HepG2 (cell line): Measurements from ENCODE around the gene TAF6L. TPM values are rescaled to one million over a fixed set of nuclear protein-coding genes. Genes with fewer than 3 reads are reported as not detected.

Experiments used
- FOXP1 ChIP-seq, 2 experiments: fragments of 450-650 bp in 1 of 2; IDR thresholded peaks; 2 replicates each; pipeline ENCODE4 v1.6.1; 2017 to 2018; ENCODE audit warnings: antibody characterized with exemption in 1 of 2
- KMT2B ChIP-seq: IDR thresholded peaks from 2 replicates; pipeline ENCODE4 v1.6.1; 2016; ENCODE audit warnings: missing genetic modification reagents, missing compliant biosample characterization
- MEF2D ChIP-seq: sonication (generic); formaldehyde crosslinking; IDR thresholded peaks from 2 replicates; pipeline ENCODE4 v1.5.1; 2020; ENCODE audit warnings: mild to moderate bottlenecking, missing genetic modification reagents
- RAD21 ChIP-seq: fragments of 450-650 bp; formaldehyde crosslinking; IDR thresholded peaks from 2 replicates; pipeline ENCODE4 v1.5.0; 2020; ENCODE audit warnings: mild to moderate bottlenecking
- RBM22 ChIP-seq: fragments of 200-400 bp; formaldehyde crosslinking; optimal IDR thresholded peaks from 2 replicates; pipeline ENCODE3; 2017; ENCODE audit warnings: mild to moderate bottlenecking, low read length, moderate library complexity
- RFX1 ChIP-seq: fragments of 450-650 bp; IDR thresholded peaks from 2 replicates; pipeline ENCODE4 v1.6.1; 2017
- SP1 ChIP-seq, 2 experiments: fragments of 450-650 bp in 1 of 2; sonication (generic) in 1 of 2; formaldehyde crosslinking in 1 of 2; IDR thresholded peaks; 2 replicates each; pipeline versions ENCODE4 v1.4.0 to v1.6.1; 2016 to 2020; ENCODE audit warnings: missing genetic modification reagents in 1 of 2
- THYN1 ChIP-seq: sonication (generic); formaldehyde crosslinking; IDR thresholded peaks from 2 replicates; pipeline ENCODE4 v1.8.1; 2023; ENCODE audit warnings: low read depth, mild to moderate bottlenecking, moderate library complexity, missing genetic modification reagents, borderline replicate concordance
- ZNF136 ChIP-seq: sonication (generic); formaldehyde crosslinking; IDR thresholded peaks from 2 replicates; pipeline ENCODE4 v1.8.1; 2022; ENCODE audit warnings: low read depth, mild to moderate bottlenecking, moderate library complexity, missing genetic modification reagents
- ZNF235 ChIP-seq: sonication (generic); formaldehyde crosslinking; IDR thresholded peaks from 2 replicates; pipeline ENCODE4 v1.8.1; 2023; ENCODE audit warnings: mild to moderate bottlenecking, missing genetic modification reagents, borderline replicate concordance
- ZNF251 ChIP-seq: sonication (generic); formaldehyde crosslinking; IDR thresholded peaks from 2 replicates; pipeline ENCODE4 v1.9.0; 2021; ENCODE audit warnings: mild to moderate bottlenecking, missing genetic modification reagents
- ZNF607 ChIP-seq: sonication (generic); formaldehyde crosslinking; IDR thresholded peaks from 2 replicates; pipeline ENCODE4 v1.5.1; 2020; ENCODE audit warnings: missing genetic modification reagents, mild to moderate bottlenecking, borderline replicate concordance
- polyA plus RNA-seq, 8 experiments: library from polyadenylated mRNA; depleted of rRNA in 3 of 8; stranded (reverse) in 7 of 8; unstranded in 1 of 8; fragments of >200 nt; fragmentation: Illumina TruSeq in 4 of 8; extraction: Trizol in 4 of 8; gene quantifications; 2 replicates each; pipeline versions ENCODE4 v1.2.1 to v1.2.3, GENCODE V29; 2011 to 2016; ENCODE audit warnings: low read depth in 4 of 8, missing spikeins in 1 of 8, mixed read lengths in 1 of 8; ENCODE audit not compliant: insufficient read depth in 1 of 8
- total RNA-seq, 5 experiments: library from RNA; depleted of rRNA; stranded (reverse); fragments of >200 nt; fragmentation: Illumina TruSeq; extraction: Trizol; gene quantifications; 2 replicates each; pipeline ENCODE4 v1.2.3, GENCODE V29; 2016; ENCODE audit warnings: low read depth in 1 of 5
- TF ChIP-seq, protein P1 (sequence below): sonication (generic); formaldehyde crosslinking; IDR thresholded peaks from 2 replicates; pipeline ENCODE4 v1.5.1; 2020; ENCODE audit warnings: mild to moderate bottlenecking, missing genetic modification reagents, borderline replicate concordance
- TF ChIP-seq, protein P2 (sequence below): IDR thresholded peaks from 2 replicates; pipeline ENCODE4 v1.6.1; 2012; ENCODE audit warnings: inconsistent platforms
- TF ChIP-seq, protein P3 (sequence below): sonication (generic); formaldehyde crosslinking; IDR thresholded peaks from 2 replicates; pipeline ENCODE4 v1.4.0; 2020; ENCODE audit warnings: missing genetic modification reagents
- TF ChIP-seq, protein P4 (sequence below), 2 experiments: sonication (generic) in 1 of 2; formaldehyde crosslinking in 1 of 2; IDR thresholded peaks; 2 replicates each; pipeline versions ENCODE4 v1.5.1 to v1.6.1; 2011 to 2020; ENCODE audit warnings: borderline replicate concordance in 1 of 2, low read depth in 1 of 2, low read length in 1 of 2, mild to moderate bottlenecking in 1 of 2, missing genetic modification reagents in 1 of 2, moderate library complexity in 1 of 2

The TAF6L gene
- total and polyA plus RNA-seq, 2 of the 13 experiments (the other 11 are each of a cell fraction or from before 2014, with no cell fraction given), result 12.6 to 19.4 TPM

DNA sequence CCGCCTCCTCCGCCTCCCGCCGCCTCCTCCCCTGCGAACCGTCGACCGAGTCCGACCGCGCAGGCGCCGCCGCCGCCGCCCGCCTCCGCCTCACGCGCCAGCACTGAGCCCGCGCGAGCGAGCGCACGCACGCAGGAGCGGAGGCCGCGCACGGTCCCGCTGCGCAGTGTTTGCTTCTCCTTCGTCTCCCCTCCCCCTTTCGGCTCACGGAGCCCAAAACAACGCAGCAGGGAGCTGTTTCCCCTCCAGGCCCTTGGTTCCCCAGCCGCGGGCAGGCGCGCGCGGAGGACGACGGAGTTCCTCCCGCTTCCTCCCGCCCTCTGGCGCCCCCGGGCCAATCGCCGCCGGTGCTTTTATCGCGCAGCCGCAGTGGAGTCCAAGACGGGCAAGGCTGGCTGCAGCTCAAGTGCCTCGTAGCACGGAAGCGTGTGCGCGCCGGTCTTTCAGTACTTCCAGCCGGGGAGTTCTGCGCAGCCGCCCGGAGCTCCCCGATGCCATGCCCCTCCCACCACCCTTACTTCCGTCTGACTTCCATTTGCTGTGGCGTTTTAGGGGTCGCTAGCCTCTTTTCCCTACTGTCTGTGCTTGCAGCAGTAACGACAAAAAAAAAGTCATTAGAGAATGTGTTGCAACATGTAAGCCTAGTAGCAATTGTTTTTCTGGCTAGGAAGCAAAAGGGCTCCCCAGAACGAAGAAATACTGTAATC is 43.9 kb upstream of the TAF6L start, which contains the start of gene HNRNPUL2 (continued):
- TF ChIP-seq, protein P1, sequence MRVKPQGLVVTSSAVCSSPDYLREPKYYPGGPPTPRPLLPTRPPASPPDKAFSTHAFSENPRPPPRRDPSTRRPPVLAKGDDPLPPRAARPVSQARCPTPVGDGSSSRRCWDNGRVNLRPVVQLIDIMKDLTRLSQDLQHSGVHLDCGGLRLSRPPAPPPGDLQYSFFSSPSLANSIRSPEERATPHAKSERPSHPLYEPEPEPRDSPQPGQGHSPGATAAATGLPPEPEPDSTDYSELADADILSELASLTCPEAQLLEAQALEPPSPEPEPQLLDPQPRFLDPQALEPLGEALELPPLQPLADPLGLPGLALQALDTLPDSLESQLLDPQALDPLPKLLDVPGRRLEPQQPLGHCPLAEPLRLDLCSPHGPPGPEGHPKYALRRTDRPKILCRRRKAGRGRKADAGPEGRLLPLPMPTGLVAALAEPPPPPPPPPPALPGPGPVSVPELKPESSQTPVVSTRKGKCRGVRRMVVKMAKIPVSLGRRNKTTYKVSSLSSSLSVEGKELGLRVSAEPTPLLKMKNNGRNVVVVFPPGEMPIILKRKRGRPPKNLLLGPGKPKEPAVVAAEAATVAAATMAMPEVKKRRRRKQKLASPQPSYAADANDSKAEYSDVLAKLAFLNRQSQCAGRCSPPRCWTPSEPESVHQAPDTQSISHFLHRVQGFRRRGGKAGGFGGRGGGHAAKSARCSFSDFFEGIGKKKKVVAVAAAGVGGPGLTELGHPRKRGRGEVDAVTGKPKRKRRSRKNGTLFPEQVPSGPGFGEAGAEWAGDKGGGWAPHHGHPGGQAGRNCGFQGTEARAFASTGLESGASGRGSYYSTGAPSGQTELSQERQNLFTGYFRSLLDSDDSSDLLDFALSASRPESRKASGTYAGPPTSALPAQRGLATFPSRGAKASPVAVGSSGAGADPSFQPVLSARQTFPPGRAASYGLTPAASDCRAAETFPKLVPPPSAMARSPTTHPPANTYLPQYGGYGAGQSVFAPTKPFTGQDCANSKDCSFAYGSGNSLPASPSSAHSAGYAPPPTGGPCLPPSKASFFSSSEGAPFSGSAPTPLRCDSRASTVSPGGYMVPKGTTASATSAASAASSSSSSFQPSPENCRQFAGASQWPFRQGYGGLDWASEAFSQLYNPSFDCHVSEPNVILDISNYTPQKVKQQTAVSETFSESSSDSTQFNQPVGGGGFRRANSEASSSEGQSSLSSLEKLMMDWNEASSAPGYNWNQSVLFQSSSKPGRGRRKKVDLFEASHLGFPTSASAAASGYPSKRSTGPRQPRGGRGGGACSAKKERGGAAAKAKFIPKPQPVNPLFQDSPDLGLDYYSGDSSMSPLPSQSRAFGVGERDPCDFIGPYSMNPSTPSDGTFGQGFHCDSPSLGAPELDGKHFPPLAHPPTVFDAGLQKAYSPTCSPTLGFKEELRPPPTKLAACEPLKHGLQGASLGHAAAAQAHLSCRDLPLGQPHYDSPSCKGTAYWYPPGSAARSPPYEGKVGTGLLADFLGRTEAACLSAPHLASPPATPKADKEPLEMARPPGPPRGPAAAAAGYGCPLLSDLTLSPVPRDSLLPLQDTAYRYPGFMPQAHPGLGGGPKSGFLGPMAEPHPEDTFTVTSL, result no peak; the same call in 1 of the 2 replicates
- TF ChIP-seq THYN1 (CRISPR knock-in tag) (no peak), ZNF235 (CRISPR knock-in tag) (no peak), RFX1 (no peak), SP1 (IDR thresholded peaks at IDR 0.05) (no peak), SP1 (CRISPR knock-in tag; IDR thresholded peaks at IDR 0.05) (peak; percentile 64), ZNF607 (peak; percentile 92), MEF2D (no peak; the same call in 1 of the 2 replicates), KMT2B (CRISPR knock-in tag) (peak; percentile 75; the same call in 1 of the 2 replicates), ZNF136 (no peak), RBM22 (no peak), ZNF251 (CRISPR knock-in tag) (no peak), RAD21 (CRISPR knock-in tag) (peak; percentile 53; the same call in 1 of the 2 replicates), FOXP1 (IDR thresholded peaks at IDR 0.05) (no peak), FOXP1 (CRISPR knock-in tag; IDR thresholded peaks at IDR 0.05) (no peak)
- TF ChIP-seq, protein P2, sequence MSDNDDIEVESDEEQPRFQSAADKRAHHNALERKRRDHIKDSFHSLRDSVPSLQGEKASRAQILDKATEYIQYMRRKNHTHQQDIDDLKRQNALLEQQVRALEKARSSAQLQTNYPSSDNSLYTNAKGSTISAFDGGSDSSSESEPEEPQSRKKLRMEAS, result peak; percentile 97
- TF ChIP-seq, protein P3, sequence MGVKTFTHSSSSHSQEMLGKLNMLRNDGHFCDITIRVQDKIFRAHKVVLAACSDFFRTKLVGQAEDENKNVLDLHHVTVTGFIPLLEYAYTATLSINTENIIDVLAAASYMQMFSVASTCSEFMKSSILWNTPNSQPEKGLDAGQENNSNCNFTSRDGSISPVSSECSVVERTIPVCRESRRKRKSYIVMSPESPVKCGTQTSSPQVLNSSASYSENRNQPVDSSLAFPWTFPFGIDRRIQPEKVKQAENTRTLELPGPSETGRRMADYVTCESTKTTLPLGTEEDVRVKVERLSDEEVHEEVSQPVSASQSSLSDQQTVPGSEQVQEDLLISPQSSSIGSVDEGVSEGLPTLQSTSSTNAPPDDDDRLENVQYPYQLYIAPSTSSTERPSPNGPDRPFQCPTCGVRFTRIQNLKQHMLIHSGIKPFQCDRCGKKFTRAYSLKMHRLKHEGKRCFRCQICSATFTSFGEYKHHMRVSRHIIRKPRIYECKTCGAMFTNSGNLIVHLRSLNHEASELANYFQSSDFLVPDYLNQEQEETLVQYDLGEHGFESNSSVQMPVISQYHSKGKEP (CRISPR knock-in tag), result peak; percentile 78; the same call in 1 of the 2 replicates
- TF ChIP-seq, protein P4, sequence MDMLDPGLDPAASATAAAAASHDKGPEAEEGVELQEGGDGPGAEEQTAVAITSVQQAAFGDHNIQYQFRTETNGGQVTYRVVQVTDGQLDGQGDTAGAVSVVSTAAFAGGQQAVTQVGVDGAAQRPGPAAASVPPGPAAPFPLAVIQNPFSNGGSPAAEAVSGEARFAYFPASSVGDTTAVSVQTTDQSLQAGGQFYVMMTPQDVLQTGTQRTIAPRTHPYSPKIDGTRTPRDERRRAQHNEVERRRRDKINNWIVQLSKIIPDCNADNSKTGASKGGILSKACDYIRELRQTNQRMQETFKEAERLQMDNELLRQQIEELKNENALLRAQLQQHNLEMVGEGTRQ (IDR thresholded peaks at IDR 0.05; ENCODE audit: low read depth, low read length), result no peak
- TF ChIP-seq, protein P4 (CRISPR knock-in tag; IDR thresholded peaks at IDR 0.05; ENCODE audit: borderline replicate concordance), result no peak; the same call in 1 of the 2 replicates
